Motor neuron (in vitro differentiated cells): ENCODE results near the gene ITIH3. TPM values are rescaled to one million over a fixed set of nuclear protein-coding genes. Genes with fewer than 3 reads are reported as not detected.
"Not testable (repeated sequence)": the region's sequence is repeated elsewhere in the genome, so short reads cannot be mapped to it uniquely, and the experiment has no call there.

Experiments
- ATAC-seq, 8 experiments: fragments of 200-7000 bp; cut with Tn5 transposase; replicated peaks in 6 of 8; 2 replicates each; pipeline ENCODE4 v1.8.0; 2021; ENCODE audit warnings: mild to moderate bottlenecking in 8 of 8, moderate library complexity in 8 of 8
- H3K27ac ChIP-seq, 2 donors: fragments of 250-450 bp; sonication (Bioruptor Pico); 2 replicates each; pipeline ENCODE4 v1.9.0; 2021; ENCODE audit warnings: antibody characterized with exemption in 2 of 2, mild to moderate bottlenecking in 2 of 2, moderate library complexity in 1 of 2
- H3K4me1 ChIP-seq, 2 donors: fragments of 250-450 bp; sonication (Bioruptor Pico); replicated peaks in 1 of 2; 2 replicates each; pipeline ENCODE4 v1.6.1; 2021; ENCODE audit warnings: antibody characterized with exemption in 2 of 2, mild to moderate bottlenecking in 2 of 2, moderate library complexity in 1 of 2
- H3K4me3 ChIP-seq, 5 donors: fragments of 250-450 bp; sonication (Bioruptor Pico); 2 replicates each; pipeline ENCODE4 v1.9.0; 2021; ENCODE audit warnings: antibody characterized with exemption in 5 of 5, mild to moderate bottlenecking in 5 of 5, moderate library complexity in 4 of 5
- WGBS, 10 experiments: fragments of 450-650 bp; shearing (Covaris generic); methylation state at CpG; one replicate each; pipeline ENCODE4 v1.0.0; 2022; 5-methylcytosine and 5-hydroxymethylcytosine counted together
- in situ Hi-C, 9 experiments: fragments of 400-800 bp; cut with MboI; loops; one replicate each; pipeline ENCODE4 v1.15.0; 2021; ENCODE audit warnings: low sequenced_read_pairs in 9 of 9, low pct_unique_long_range_greater_than_20kb in 2 of 9; ENCODE audit not compliant: unreplicated experiment in 9 of 9
- total RNA-seq, 8 experiments: library from RNA; unstranded; fragments of 300-600 nt; gene quantifications; 2 replicates each; pipeline versions ENCODE4 v1.2.3 to v1.2.4, GENCODE V29; 2022

Gene ITIH3
- total RNA-seq, 8 experiments from 2014 or later = 0.22 to 3.3 (median 0.55) TPM

GRCh38 chr3:52774901-52775864 is 19.4 kb upstream of the ITIH3 start:
- 12 to 67% (median 41%) methylated on average over 1 to 4 of the region's 6 CpGs; no CpG with 5 or more reads in 2 of the 10 experiments for WGBS, 10 experiments
- in situ Hi-C loops = no loop called here
- no peak for ATAC-seq
- Histone ChIP-seq H3K27ac (no peak overlapping the region), H3K4me1 (peaks cover 0 to 2% of the 10 kb centered on the region in 2 donors), H3K4me3 (no peak overlapping the region)

GRCh38 chr3:52775877-52776276 is 18.7 kb upstream of the ITIH3 start:
- Histone ChIP-seq H3K27ac (no peak overlapping the region), H3K4me3 (no peak overlapping the region), H3K4me1 (peaks cover 0 to 2% of the 10 kb centered on the region in 2 donors)
- in situ Hi-C loops = no loop called here
- no peak for ATAC-seq
- 20 to 76% (median 61%) methylated on average over 1 to 8 of the region's 8 CpGs for WGBS, 10 experiments

GRCh38 chr3:52776486-52776885 is 18.1 kb upstream of the ITIH3 start:
- H3K27ac ChIP-seq, ATAC-seq, in situ Hi-C loops, H3K4me1 ChIP-seq, H3K4me3 ChIP-seq: not testable (repeated sequence)
- WGBS, 10 experiments = 48 to 100% (median 89%) methylated on average over 1 to 6 of the region's 6 CpGs; no CpG with 5 or more reads in 3 of the 10 experiments

- no peaks in the 10 kb centered on the region for H3K4me1 ChIP-seq
- in situ Hi-C loops = no loop called here
- 17 to 94% (median 76%) methylated on average over 1 to 9 of the region's 12 CpGs; no CpG with 5 or more reads in 2 of the 10 experiments for WGBS, 10 experiments
- H3K4me3 ChIP-seq = no peak within 1 kb of the TSS
- ATAC-seq = no peak
- H3K27ac ChIP-seq = no peak within 1 kb of the TSS
Measured at GRCh38 chr3:52777127-52777958, 17.3 kb upstream of the ITIH3 start, which contains the start of gene ITIH1. Gene ITIH1, plus strand, starts transcription at chr3:52777599. Its CDS starts 17 bp downstream, at chr3:52777616.

- 10 to 100% (median 76%) methylated on average over 2 to 6 of the region's 17 CpGs; no CpG with 5 or more reads in 4 of the 10 experiments for WGBS, 10 experiments
- Histone ChIP-seq H3K27ac (no peak overlapping the region), H3K4me3 (no peak overlapping the region), H3K4me1 (no peaks in the 10 kb centered on the region)
- ATAC-seq = no peak
- in situ Hi-C loops = no loop called here
Measured at GRCh38 chr3:52777959-52778805, 16.4 kb upstream of the ITIH3 start.

GRCh38 chr3:52779011-52779836 is 15.4 kb upstream of the ITIH3 start:
- no peak for ATAC-seq

GRCh38 chr3:52779837-52780585 is 14.6 kb upstream of the ITIH3 start:
- in situ Hi-C loops = no loop called here
- H3K4me3 ChIP-seq = no peak overlapping the region
- no peak overlapping the region for H3K27ac ChIP-seq
- ATAC-seq = no peak
- no peaks in the 10 kb centered on the region for H3K4me1 ChIP-seq
- WGBS, 10 experiments = 7 to 100% (median 76%) methylated on average over 1 to 6 of the region's 8 CpGs; no CpG with 5 or more reads in 3 of the 10 experiments

More at GRCh38 chr3:52779011-52779836, 15.4 kb upstream of the ITIH3 start:
- Histone ChIP-seq H3K4me1 (no peaks in the 10 kb centered on the region), H3K4me3 (no peak overlapping the region), H3K27ac (no peak overlapping the region)
- 17 to 89% (median 81%) methylated on average over 1 to 8 of the region's 11 CpGs; no CpG with 5 or more reads in 4 of the 10 experiments for WGBS, 10 experiments
- in situ Hi-C loops = no loop called here

GRCh38 chr3:52781741-52782140 is 12.9 kb upstream of the ITIH3 start:
- ATAC-seq = no peak
- Histone ChIP-seq H3K4me1 (no peaks in the 10 kb centered on the region), H3K4me3 (no peak overlapping the region), H3K27ac (no peak overlapping the region)
- in situ Hi-C loops = no loop called here
- 38 to 81% (median 59%) methylated on average over 1 to 11 of the region's 13 CpGs; no CpG with 5 or more reads in 3 of the 10 experiments for WGBS, 10 experiments

- H3K4me1 ChIP-seq = no peaks in the 10 kb centered on the region
- no peak for ATAC-seq
- H3K4me3 ChIP-seq = no peak overlapping the region
- WGBS, 10 experiments = 20 to 100% (median 52%) methylated on average over 1 to 6 of the region's 12 CpGs; no CpG with 5 or more reads in 2 of the 10 experiments
- in situ Hi-C loops = no loop called here
- no peak overlapping the region for H3K27ac ChIP-seq
Measured at GRCh38 chr3:52782412-52783210, 12.0 kb upstream of the ITIH3 start.

GRCh38 chr3:52783211-52783555 is 11.4 kb upstream of the ITIH3 start:
- ATAC-seq = no peak
- in situ Hi-C loops = no loop called here
- Histone ChIP-seq H3K27ac (no peak overlapping the region), H3K4me1 (no peaks in the 10 kb centered on the region), H3K4me3 (no peak overlapping the region)
- 20 to 70% (median 60%) methylated on average over 1 to 2 of the region's 3 CpGs; no CpG with 5 or more reads in 7 of the 10 experiments for WGBS, 10 experiments
